Measurements from ENCODE around the gene MGAT5B. TPM values are rescaled to one million over a fixed set of nuclear protein-coding genes. Genes with fewer than 3 reads are reported as not detected.

Gene MGAT5B
- total RNA-seq, 1 experiment from 2014 or later = 14.3 TPM

DNA sequence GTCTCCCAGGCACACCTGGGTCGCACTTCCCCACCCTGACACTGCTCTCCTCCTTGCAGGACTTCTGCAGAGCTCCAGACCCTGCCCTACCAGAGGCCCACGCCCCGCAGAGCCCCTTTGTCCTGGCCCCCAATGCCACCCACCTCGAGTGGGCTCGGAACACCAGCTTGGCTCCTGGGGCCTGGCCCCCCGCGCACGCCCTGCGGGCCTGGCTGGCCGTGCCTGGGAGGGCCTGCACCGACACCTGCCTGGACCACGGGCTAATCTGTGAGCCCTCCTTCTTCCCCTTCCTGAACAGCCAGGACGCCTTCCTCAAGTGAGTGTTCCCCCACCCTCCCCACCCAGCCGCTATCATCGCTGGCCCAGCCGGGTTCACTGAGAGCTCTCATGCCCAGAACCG lies 79.6 kb downstream of the MGAT5B start:
- H3K9me2 ChIP-seq (ENCODE audit: insufficient read depth) = no peaks in the 10 kb centered on the region
- TF ChIP-seq EZH2 (IDR thresholded peaks at IDR 0.05; ENCODE audit: low read depth) = no peak
- TF ChIP-seq CTCF (conservative IDR thresholded peaks at IDR 0.05) = no peak
- CTCF ChIA-PET = no interaction called here
- no peak for DNase-seq
- no peaks in the 10 kb centered on the region for H3K36me3 ChIP-seq (ENCODE audit: low read depth)
- intact Hi-C loops (cut with micrococcal nuclease; ENCODE audit: unreplicated experiment) = no loop called here
- H3K27me3 ChIP-seq (ENCODE audit: insufficient read depth, low read depth) = no peaks in the 10 kb centered on the region
- H3K27ac ChIP-seq = no peak overlapping the region
- no peaks in the 10 kb centered on the region for H3K4me1 ChIP-seq (replicated peaks; ENCODE audit: insufficient read depth)
- H3F3A ChIP-seq (ENCODE audit: insufficient read depth, low read depth) = no peaks in the 10 kb centered on the region
- no peaks in the 10 kb centered on the region for H3K79me2 ChIP-seq (ENCODE audit: low read depth)
- H4K20me1 ChIP-seq (ENCODE audit: insufficient read depth) = no peaks in the 10 kb centered on the region
- H3K9me3 ChIP-seq (ENCODE audit: insufficient read depth, low read depth) = no peaks in the 10 kb centered on the region
- H3K4me2 ChIP-seq = no peak overlapping the region
- no TSS peak for BruUV-seq (replicated peaks)
- no peak overlapping the region for H3K4me3 ChIP-seq
- H2AFZ ChIP-seq = no peak overlapping the region
- POLR2A ChIA-PET (ENCODE audit: unreplicated experiment) = no interaction called here

GRCh38 chr17:76948301-76948700 lies 80.1 kb downstream of the MGAT5B start:
- no peak overlapping the region for H2AFZ ChIP-seq
- no peaks in the 10 kb centered on the region for H4K20me1 ChIP-seq (ENCODE audit: insufficient read depth)
- H3K27ac ChIP-seq = no peak overlapping the region
- H3K4me2 ChIP-seq = no peak overlapping the region
- H3K4me1 ChIP-seq (replicated peaks; ENCODE audit: insufficient read depth) = no peaks in the 10 kb centered on the region
- no peak for DNase-seq
- intact Hi-C loops (cut with micrococcal nuclease; ENCODE audit: unreplicated experiment) = no loop called here
- no peaks in the 10 kb centered on the region for H3F3A ChIP-seq (ENCODE audit: insufficient read depth, low read depth)
- no peaks in the 10 kb centered on the region for H3K36me3 ChIP-seq (ENCODE audit: low read depth)
- ChIA-PET CTCF (no interaction called here), POLR2A (ENCODE audit: unreplicated experiment) (no interaction called here)
- H3K79me2 ChIP-seq (ENCODE audit: low read depth) = no peaks in the 10 kb centered on the region
- no peaks in the 10 kb centered on the region for H3K27me3 ChIP-seq (ENCODE audit: insufficient read depth, low read depth)
- H3K9me3 ChIP-seq (ENCODE audit: insufficient read depth, low read depth) = no peaks in the 10 kb centered on the region
- no peak overlapping the region for H3K4me3 ChIP-seq
- BruUV-seq (replicated peaks) = no TSS peak
- TF ChIP-seq CTCF (conservative IDR thresholded peaks at IDR 0.05) = no peak
- no peak for TF ChIP-seq EZH2 (IDR thresholded peaks at IDR 0.05; ENCODE audit: low read depth)
- H3K9me2 ChIP-seq (ENCODE audit: insufficient read depth) = no peaks in the 10 kb centered on the region

GRCh38 chr17:76948726-76949342 lies 80.6 kb downstream of the MGAT5B start:
- Histone ChIP-seq H4K20me1 (ENCODE audit: insufficient read depth) (no peaks in the 10 kb centered on the region), H2AFZ (no peak overlapping the region), H3K9me2 (ENCODE audit: insufficient read depth) (no peaks in the 10 kb centered on the region), H3K4me3 (no peak overlapping the region), H3K27me3 (ENCODE audit: insufficient read depth, low read depth) (no peaks in the 10 kb centered on the region), H3K4me2 (no peak overlapping the region), H3K79me2 (ENCODE audit: low read depth) (no peaks in the 10 kb centered on the region), H3F3A (ENCODE audit: insufficient read depth, low read depth) (no peaks in the 10 kb centered on the region), H3K27ac (no peak overlapping the region), H3K9me3 (ENCODE audit: insufficient read depth, low read depth) (no peaks in the 10 kb centered on the region), H3K36me3 (ENCODE audit: low read depth) (no peaks in the 10 kb centered on the region), H3K4me1 (replicated peaks; ENCODE audit: insufficient read depth) (no peaks in the 10 kb centered on the region)
- no TSS peak for BruUV-seq (replicated peaks)
- CTCF ChIA-PET = no interaction called here
- DNase-seq = no peak
- intact Hi-C loops (cut with micrococcal nuclease; ENCODE audit: unreplicated experiment) = no loop called here
- POLR2A ChIA-PET (ENCODE audit: unreplicated experiment) = no interaction called here
- TF ChIP-seq EZH2 (IDR thresholded peaks at IDR 0.05; ENCODE audit: low read depth) (no peak), CTCF (conservative IDR thresholded peaks at IDR 0.05) (no peak)

Data from PC-9 (cell line).